Stomach (tissue), 9 donors: ENCODE results near the gene MARCHF9. TPM values are rescaled to one million over a fixed set of nuclear protein-coding genes. Genes with fewer than 3 reads are reported as not detected.

ENCODE experiments used
- DNase-seq, 2 donors: peaks; one replicate each; pipeline versions ENCODE4 v3.0.0 to v3.0.0-alpha.2; 2013 to 2019
- H3K27ac ChIP-seq, 5 donors: fragments of 200-600 bp in 4 of 5; sonication (generic) in 4 of 5; one replicate each; pipeline ENCODE4 v1.5.1; 2013 to 2019; ENCODE audit warnings: mild to moderate bottlenecking in 1 of 5, moderate library complexity in 1 of 5
- H3K27me3 ChIP-seq, 3 donors: fragments of 200-600 bp; sonication (generic); one replicate each; pipeline ENCODE4 v1.5.1; 2017 to 2019; ENCODE audit warnings: mixed run types in 1 of 3
- H3K36me3 ChIP-seq, 4 donors: fragments of 200-600 bp; sonication (generic); 1 replicate in 3 of 4; 2 replicates in 1 of 4; pipeline ENCODE4 v1.5.1; 2016 to 2019
- H3K4me1 ChIP-seq, 4 donors: fragments of 200-600 bp; sonication (generic); one replicate each; pipeline ENCODE4 v1.5.1; 2016 to 2019
- H3K4me3 ChIP-seq, 4 donors: fragments of 200-600 bp; sonication (generic) in 3 of 4; one replicate each; pipeline ENCODE4 v1.5.1; 2016 to 2019; ENCODE audit warnings: mild to moderate bottlenecking in 1 of 4
- H3K9me3 ChIP-seq, 4 donors: fragments of 200-600 bp; sonication (generic); one replicate each; pipeline ENCODE4 v1.5.1; 2016 to 2019
- EP300 ChIP-seq: sonication (generic); formaldehyde crosslinking; IDR thresholded peaks from one replicate; pipeline ENCODE4 v1.6.1; 2017; ENCODE audit warnings: antibody characterized with exemption
- POLR2A ChIP-seq, 4 donors: fragments of 450-650 bp; IDR thresholded peaks; one replicate each; pipeline ENCODE4 v1.6.1; 2016; ENCODE audit warnings: antibody characterized with exemption in 4 of 4, control low read depth in 2 of 4, mild to moderate bottlenecking in 1 of 4, moderate library complexity in 1 of 4
- POLR2AphosphoS5 ChIP-seq, 3 donors: sonication (generic); formaldehyde crosslinking; IDR thresholded peaks; one replicate each; pipeline ENCODE4 v1.6.1; 2016; ENCODE audit warnings: antibody characterized with exemption in 3 of 3
- WGBS, 5 donors: extraction: QIAGEN DNeasy Blood & Tissue Kit in 3 of 5; methylation state at CpG; one replicate each; pipeline versions ENCODE4 v1.1.5 to v1.1.7; 2013 to 2018; 5-methylcytosine and 5-hydroxymethylcytosine counted together
- intact Hi-C: fragments of 100-400 bp; cut with DNase I; formaldehyde crosslinking; loops from one replicate; pipeline ENCODE4 v1.15.1; 2023; ENCODE audit warnings: low total_unique reads
- polyA plus RNA-seq, 3 donors: library from polyadenylated mRNA; stranded (reverse); fragments of 200-250 nt; gene quantifications; one replicate each; pipeline ENCODE4 v1.2.3, GENCODE V29; 2013
- total RNA-seq, 5 donors: library from RNA; depleted of rRNA; stranded (reverse); fragments of >200 nt; gene quantifications; one replicate each; pipeline versions ENCODE4 v1.1.0 to v1.2.3, GENCODE V29; 2014 to 2016
- TF ChIP-seq, protein P1 (sequence below), 7 experiments: fragments of 450-650 bp in 4 of 7; fragments of 200-600 bp in 3 of 7; sonication (generic) in 3 of 7; IDR thresholded peaks; one replicate each; pipeline ENCODE4 v1.5.1; 2016 to 2019; ENCODE audit warnings: antibody characterized with exemption in 7 of 7, control low read depth in 2 of 7, mild to moderate bottlenecking in 1 of 7
- donor health status: healthy with polysubstance abuse.
- donor health status: Bipolar disorder and iron deficiency.
- donor health status: healthy.

MARCHF9 gene
- total and polyA plus RNA-seq, 8 donors, result 1.0 to 16.0 (median 8.8) TPM

DNA sequence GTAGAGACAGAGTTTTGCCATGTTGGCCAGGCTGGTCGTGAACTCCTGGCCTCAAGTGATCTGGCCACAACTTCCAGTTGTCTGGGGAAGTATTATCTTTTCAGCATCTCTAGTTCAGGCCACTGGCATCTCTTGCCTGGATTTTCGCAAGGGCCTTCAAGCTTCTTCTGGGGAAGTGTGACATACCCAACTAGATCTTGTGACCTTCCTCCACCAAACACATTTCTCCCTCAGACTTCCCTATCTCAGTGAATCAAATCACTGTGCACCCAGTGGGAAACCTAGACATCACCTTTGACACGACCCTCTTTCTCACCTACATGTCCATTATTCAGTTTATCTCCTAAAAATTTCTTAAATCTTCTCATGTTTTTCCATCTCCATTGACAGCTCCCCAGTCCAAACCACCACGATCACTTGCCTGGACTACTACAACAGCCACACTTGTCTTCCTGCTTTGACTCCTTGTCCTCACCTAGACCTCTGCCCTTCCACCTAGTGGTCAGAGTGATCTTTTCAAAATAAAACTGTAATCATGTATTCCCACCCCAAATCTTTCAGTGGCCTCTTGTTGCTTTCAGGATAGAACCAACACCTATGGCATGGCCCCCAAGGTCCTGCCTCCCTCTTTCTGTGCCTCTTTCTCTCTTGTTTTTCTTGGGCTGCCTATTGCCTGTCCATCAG lies 20.8 kb downstream of the MARCHF9 start:
- no peak overlapping the region for H3K4me3 ChIP-seq
- TF ChIP-seq POLR2A (IDR thresholded peaks at IDR 0.05) (no peak), POLR2AphosphoS5 (IDR thresholded peaks at IDR 0.05) (no peak), EP300 (no peak)
- TF ChIP-seq, protein P1, sequence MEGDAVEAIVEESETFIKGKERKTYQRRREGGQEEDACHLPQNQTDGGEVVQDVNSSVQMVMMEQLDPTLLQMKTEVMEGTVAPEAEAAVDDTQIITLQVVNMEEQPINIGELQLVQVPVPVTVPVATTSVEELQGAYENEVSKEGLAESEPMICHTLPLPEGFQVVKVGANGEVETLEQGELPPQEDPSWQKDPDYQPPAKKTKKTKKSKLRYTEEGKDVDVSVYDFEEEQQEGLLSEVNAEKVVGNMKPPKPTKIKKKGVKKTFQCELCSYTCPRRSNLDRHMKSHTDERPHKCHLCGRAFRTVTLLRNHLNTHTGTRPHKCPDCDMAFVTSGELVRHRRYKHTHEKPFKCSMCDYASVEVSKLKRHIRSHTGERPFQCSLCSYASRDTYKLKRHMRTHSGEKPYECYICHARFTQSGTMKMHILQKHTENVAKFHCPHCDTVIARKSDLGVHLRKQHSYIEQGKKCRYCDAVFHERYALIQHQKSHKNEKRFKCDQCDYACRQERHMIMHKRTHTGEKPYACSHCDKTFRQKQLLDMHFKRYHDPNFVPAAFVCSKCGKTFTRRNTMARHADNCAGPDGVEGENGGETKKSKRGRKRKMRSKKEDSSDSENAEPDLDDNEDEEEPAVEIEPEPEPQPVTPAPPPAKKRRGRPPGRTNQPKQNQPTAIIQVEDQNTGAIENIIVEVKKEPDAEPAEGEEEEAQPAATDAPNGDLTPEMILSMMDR (IDR thresholded peaks at IDR 0.05), result no peak
- intact Hi-C loops, result no loop called here
- H3K27me3 ChIP-seq, result no peaks in the 10 kb centered on the region
- H3K36me3 ChIP-seq, result peaks cover 0 to 25% (median 22%) of the 10 kb centered on the region in 4 donors
- peaks cover 15 to 25% (median 22%) of the 10 kb centered on the region in 4 donors for H3K4me1 ChIP-seq
- WGBS, 5 donors, result 82 to 89% (median 86%) methylated on average over 4 of the region's 4 CpGs
- no peaks in the 10 kb centered on the region for H3K9me3 ChIP-seq
- DNase-seq, result no peak
- H3K27ac ChIP-seq, result no peak overlapping the region

DNA sequence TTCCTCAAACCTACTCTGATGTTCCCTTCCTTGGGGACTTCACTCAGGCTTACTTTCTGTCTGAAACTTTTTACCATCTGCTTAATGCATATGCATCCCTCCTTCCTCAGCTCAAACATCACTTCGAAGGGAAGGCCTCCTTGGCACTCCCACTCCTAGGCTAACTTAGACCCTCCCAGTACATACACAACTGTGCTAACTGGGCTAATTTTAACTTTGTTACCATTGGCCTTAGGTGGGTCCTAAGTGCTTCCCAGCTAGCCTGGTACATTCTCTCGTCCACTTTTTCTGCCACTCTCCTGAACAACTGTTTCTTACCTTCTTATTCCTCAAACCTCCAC lies 21.3 kb downstream of the MARCHF9 start:
- no peak for TF ChIP-seq EP300
- intact Hi-C loops, result no loop called here
- Histone ChIP-seq H3K27me3 (no peaks in the 10 kb centered on the region), H3K9me3 (no peaks in the 10 kb centered on the region), H3K4me1 (peaks cover 10 to 20% (median 18%) of the 10 kb centered on the region in 4 donors), H3K4me3 (no peak overlapping the region), H3K27ac (no peak overlapping the region), H3K36me3 (peaks cover 0 to 27% (median 25%) of the 10 kb centered on the region in 4 donors)
- DNase-seq, result no peak
- 84 to 94% (median 92%) methylated on average over 2 of the region's 2 CpGs for WGBS, 5 donors

DNA sequence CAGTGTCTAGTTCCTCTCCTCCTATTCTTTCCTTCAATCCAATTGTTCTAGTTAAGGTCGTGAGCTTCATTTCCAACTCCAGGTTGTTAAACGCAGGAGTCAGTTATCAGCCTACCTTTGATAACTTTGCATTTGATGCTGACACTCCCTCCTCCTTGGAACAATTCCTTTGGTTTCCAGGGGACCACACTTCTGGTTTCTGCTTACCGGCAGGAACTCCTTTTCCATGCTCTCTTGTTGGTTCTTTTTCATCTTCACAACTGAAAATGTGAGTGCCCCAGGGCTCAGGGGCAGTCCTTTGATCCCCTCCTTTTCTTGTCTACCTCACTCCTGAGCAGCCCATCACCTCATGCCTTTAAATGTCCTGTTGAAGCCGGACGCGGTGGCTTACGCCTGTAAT lies 22.5 kb downstream of the MARCHF9 start:
- Histone ChIP-seq H3K4me1 (peaks cover 8 to 26% (median 18%) of the 10 kb centered on the region in 4 donors), H3K36me3 (peaks cover 0 to 27% (median 25%) of the 10 kb centered on the region in 4 donors), H3K27me3 (no peaks in the 10 kb centered on the region), H3K27ac (no peak overlapping the region), H3K9me3 (no peaks in the 10 kb centered on the region), H3K4me3 (no peak overlapping the region)
- TF ChIP-seq EP300, result no peak
- no peak for TF ChIP-seq POLR2AphosphoS5 (IDR thresholded peaks at IDR 0.05)
- no peak for TF ChIP-seq POLR2A (IDR thresholded peaks at IDR 0.05)
- TF ChIP-seq, protein P1 (IDR thresholded peaks at IDR 0.05), result no peak
- no peak for DNase-seq
- WGBS, 5 donors, result 77 to 82% (median 81%) methylated on average over 7 of the region's 7 CpGs
- intact Hi-C loops, result no loop called here

DNA sequence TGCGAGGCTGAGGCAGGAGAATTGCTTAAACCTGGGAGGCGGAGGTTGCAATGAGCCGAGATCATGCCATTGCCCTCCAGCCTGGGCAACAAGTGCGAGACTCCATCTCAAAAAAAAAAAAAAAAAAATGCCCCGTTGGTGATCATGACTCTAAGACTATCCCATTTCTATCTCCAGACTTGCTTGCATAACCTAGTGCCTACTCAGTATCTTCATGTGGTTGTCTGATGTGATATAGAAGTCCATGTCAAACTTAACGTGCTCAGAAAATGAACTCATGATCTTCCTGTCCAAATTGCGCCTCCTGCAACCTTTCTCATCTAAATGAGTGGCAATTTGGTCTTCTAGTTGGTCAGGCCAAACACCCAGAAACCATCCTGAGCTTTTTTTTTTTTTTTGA lies 23.0 kb downstream of the MARCHF9 start:
- intact Hi-C loops, result no loop called here
- no peak for DNase-seq

More for the DNA sequence above, 23.0 kb downstream of the MARCHF9 start:
- Histone ChIP-seq H3K4me1 (peaks cover 7 to 24% (median 17%) of the 10 kb centered on the region in 4 donors), H3K4me3 (no peak overlapping the region), H3K36me3 (peaks cover 0 to 27% (median 25%) of the 10 kb centered on the region in 4 donors), H3K27me3 (no peaks in the 10 kb centered on the region), H3K9me3 (no peaks in the 10 kb centered on the region), H3K27ac (no peak overlapping the region)
- TF ChIP-seq EP300 (no peak), POLR2A (IDR thresholded peaks at IDR 0.05) (no peak), POLR2AphosphoS5 (IDR thresholded peaks at IDR 0.05) (no peak)
- TF ChIP-seq, protein P1 (IDR thresholded peaks at IDR 0.05), result no peak
- 84 to 97% (median 94%) methylated on average over 6 to 7 of the region's 7 CpGs for WGBS, 5 donors
